Measurements from ENCODE around the gene RNASEL.

GRCh38 chr1:182595641-182596240 lies 6.7 kb upstream of the RNASEL start:
- TF ChIP-seq EZH2 (IDR thresholded peaks at IDR 0.05; ENCODE audit: low read length, missing control alignments) (no peak), CTCF (conservative IDR thresholded peaks at IDR 0.05 in 1 of 2, IDR thresholded peaks at IDR 0.05 in 1 of 2; ENCODE audit: low read depth in 1 of 2, low read length in 2 of 2) (peak; percentile 91 to 97)

All from fibroblast of lung (primary cell).